WERI-Rb-1 (cell line): Measurements from ENCODE around the gene SLC25A17.
"Not testable (repeated sequence)": the region's sequence is repeated elsewhere in the genome, so short reads cannot be mapped to it uniquely, and the experiment has no call there.

ENCODE experiments used
- DNase-seq: peaks from one replicate; pipeline ENCODE4 v3.0.0-alpha.2; 2020
- H3K27ac ChIP-seq: fragments of 250-450 bp; sonication (Bioruptor Pico); 2 replicates; pipeline ENCODE4 v1.5.1; 2020; ENCODE audit warnings: mild to moderate bottlenecking, moderate library complexity
- H3K27me3 ChIP-seq: fragments of 250-450 bp; sonication (Bioruptor Pico); 2 replicates; pipeline ENCODE4 v1.5.1; 2021; ENCODE audit warnings: mild to moderate bottlenecking, low read depth, moderate library complexity; ENCODE audit not compliant: insufficient read depth, severe bottlenecking
- H3K36me3 ChIP-seq: fragments of 250-450 bp; sonication (Bioruptor Pico); 2 replicates; pipeline ENCODE4 v1.5.1; 2020; ENCODE audit warnings: mild to moderate bottlenecking, moderate library complexity
- H3K4me3 ChIP-seq: 2 replicates; pipeline ENCODE4 v1.5.1; 2011; ENCODE audit warnings: low read depth, mild to moderate bottlenecking, control low read depth, low read length
- H3K9me3 ChIP-seq: fragments of 250-450 bp; sonication (Bioruptor Pico); 2 replicates; pipeline ENCODE4 v1.5.1; 2021; ENCODE audit warnings: mild to moderate bottlenecking, moderate library complexity; ENCODE audit not compliant: severe bottlenecking
- CTCF ChIP-seq: IDR thresholded peaks from 2 replicates; pipeline ENCODE4 v1.5.1; 2011; ENCODE audit warnings: low read depth, mild to moderate bottlenecking, control low read depth, inconsistent platforms, low read length

SLC25A17 gene

GRCh38 chr22:40727070-40727963 is 91.8 kb downstream of the SLC25A17 start:
- peak overlapping the region; percentile 30 for H3K27ac ChIP-seq
- H3K4me3 ChIP-seq, result no peak overlapping the region
- no peak for TF ChIP-seq CTCF
- no peaks in the 10 kb centered on the region for H3K27me3 ChIP-seq
- no peaks in the 10 kb centered on the region for H3K36me3 ChIP-seq
- no peak for DNase-seq
- H3K9me3 ChIP-seq, result peaks cover 8% of the 10 kb centered on the region

DNA sequence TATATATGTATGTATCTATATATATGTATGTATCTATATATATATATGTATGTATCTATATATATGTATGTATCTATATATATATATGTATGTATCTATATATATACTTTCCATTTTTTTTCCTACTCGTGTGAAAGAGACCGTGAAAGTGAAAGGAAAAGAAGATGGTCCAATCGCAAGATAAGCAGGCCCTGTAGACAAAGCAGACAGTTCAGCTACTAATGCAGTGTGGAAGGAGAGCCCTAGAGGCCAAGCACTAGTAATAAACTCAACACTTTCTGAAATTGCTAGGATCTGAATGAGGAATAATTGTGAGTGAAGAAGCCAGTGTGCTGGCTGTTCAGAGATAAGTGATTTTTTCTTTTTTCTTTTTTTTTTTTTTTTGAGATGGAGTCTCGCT is 92.6 kb downstream of the SLC25A17 start:
- Histone ChIP-seq H3K36me3 (no peaks in the 10 kb centered on the region), H3K27me3 (no peaks in the 10 kb centered on the region), H3K27ac (no peak overlapping the region), H3K4me3 (no peak overlapping the region), H3K9me3 (peaks cover 8% of the 10 kb centered on the region)
- DNase-seq, result no peak
- TF ChIP-seq CTCF, result no peak

GRCh38 chr22:40723396-40723933 is 95.7 kb downstream of the SLC25A17 start:
- DNase-seq, result no peak
- no peak overlapping the region for H3K27ac ChIP-seq
- TF ChIP-seq CTCF, result no peak
- no peak overlapping the region for H3K4me3 ChIP-seq
- H3K27me3 ChIP-seq, result no peaks in the 10 kb centered on the region
- H3K36me3 ChIP-seq, result no peaks in the 10 kb centered on the region
- no peaks in the 10 kb centered on the region for H3K9me3 ChIP-seq

- H3K27me3 ChIP-seq, result no peaks in the 10 kb centered on the region
- TF ChIP-seq CTCF, result no peak
- H3K9me3 ChIP-seq, result no peaks in the 10 kb centered on the region
- peak; percentile 77 for DNase-seq
- H3K4me3 ChIP-seq, result peak overlapping the region; percentile 22
- peak overlapping the region; percentile 67 for H3K27ac ChIP-seq
- no peaks in the 10 kb centered on the region for H3K36me3 ChIP-seq
These were observed 97.9 kb downstream of the SLC25A17 start for GRCh38 chr22:40721266-40721665.

- DNase-seq, result peak; percentile 37
- no peaks in the 10 kb centered on the region for H3K9me3 ChIP-seq
- H3K27ac ChIP-seq, result peak overlapping the region; percentile 67
- H3K27me3 ChIP-seq, result no peaks in the 10 kb centered on the region
- H3K4me3 ChIP-seq, result peak overlapping the region; percentile 22
- TF ChIP-seq CTCF, result no peak
- no peaks in the 10 kb centered on the region for H3K36me3 ChIP-seq
These were observed 98.4 kb downstream of the SLC25A17 start for GRCh38 chr22:40720538-40721256.

DNA sequence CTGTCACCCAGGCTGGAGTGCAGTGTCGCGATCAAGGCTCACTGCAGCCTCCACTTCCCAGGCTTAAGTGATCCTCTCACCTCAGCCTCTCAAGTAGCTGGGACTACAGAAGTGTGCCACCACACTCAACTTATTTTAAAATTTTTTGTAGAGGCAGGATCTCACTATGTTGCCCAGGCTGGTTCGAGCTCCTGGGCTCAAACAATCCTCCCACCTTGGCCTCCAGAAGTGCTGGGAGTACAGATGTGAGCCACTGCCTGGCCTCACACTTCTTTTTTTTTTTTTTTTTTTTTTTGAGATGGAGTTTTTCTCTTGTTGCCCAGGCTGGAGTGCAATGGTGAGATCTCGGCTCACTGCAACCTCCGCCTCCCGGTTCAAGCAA is 99.0 kb downstream of the SLC25A17 start:
- not testable (repeated sequence) for H3K9me3 ChIP-seq, H3K27me3 ChIP-seq, H3K4me3 ChIP-seq, DNase-seq, H3K36me3 ChIP-seq
- H3K27ac ChIP-seq, result peak overlapping the region; percentile 10; the same call in 1 of the 2 replicates
